OCI-M1 (cell line): Measurements from ENCODE around the gene PRSS27.
"Not testable (repeated sequence)": the region's sequence is repeated elsewhere in the genome, so short reads cannot be mapped to it uniquely, and the experiment has no call there.

Experiments used
- DNase-seq: peaks from one replicate; lab custom pipeline; 2025; lab: John Stamatoyannopoulos, UW

Gene PRSS27

DNA sequence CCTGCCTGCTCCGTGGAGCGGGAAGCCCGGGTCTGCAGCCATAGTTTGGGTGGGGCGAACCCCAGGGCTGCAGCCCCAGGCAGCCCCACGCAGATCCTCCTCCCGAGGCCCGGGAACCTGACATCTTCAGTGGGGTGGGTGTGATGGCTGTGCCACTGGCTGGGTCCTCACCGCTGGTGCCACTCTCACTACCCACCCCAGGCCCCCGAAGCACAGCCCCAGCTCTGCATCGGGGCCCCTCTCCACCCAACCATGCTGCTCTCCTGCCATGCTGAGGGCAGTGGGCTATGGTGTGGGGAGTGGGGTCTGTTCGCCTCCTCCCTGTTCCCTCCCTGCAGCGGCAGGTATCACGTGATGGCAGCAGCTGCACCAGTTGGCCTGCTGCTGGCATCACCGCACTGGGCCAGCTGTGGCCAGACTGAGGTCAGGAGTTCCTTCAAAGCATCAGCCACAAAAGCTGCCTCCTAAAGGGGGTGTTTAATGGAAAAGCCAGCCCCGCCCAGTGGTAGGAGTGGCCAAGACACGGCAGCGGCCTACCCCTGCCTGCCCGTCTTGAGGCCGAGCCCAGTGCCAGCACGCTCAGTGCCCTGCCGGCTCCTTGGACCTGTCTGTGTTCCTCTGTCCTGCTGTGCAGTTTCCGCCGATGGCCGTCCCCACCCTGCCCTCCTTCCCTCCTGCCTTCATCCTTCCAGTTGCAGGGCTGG is 26.9 kb downstream of the PRSS27 start:
- DNase-seq = no peak

DNA sequence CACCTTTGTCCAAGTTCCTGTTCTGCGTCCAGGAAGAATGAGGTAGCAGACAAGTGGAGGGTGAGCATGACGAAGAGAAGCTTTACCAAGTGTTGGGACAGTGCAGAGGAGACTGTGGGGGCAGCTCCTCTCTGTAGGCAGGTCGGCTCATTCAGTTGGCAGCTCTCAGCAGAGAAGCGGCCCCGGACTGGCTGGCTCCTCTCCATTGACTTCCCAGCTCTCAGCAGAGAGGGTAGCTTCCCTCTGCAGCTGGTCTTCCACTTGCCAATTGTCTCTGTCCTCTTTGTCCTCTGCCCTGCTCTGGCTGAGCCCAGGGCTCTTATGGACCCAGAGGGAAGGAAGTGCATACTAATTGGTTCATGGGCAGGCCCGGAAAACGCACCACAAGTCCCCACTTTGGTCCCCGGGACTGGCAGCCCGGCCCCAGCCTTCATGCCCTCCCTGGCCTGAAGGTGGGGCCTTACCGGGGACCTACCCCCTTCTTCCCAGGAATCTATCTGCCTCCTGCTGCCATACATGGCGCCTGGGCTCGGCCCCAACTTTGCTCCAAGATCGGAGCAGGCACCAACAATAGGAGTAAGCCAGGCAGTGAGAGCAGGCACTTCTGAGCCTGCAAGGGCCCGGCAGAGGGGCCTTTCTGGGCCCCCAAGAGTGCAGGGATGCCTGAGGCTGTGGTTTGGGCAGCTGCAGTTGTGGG is 27.6 kb downstream of the PRSS27 start:
- DNase-seq = no peak

DNA sequence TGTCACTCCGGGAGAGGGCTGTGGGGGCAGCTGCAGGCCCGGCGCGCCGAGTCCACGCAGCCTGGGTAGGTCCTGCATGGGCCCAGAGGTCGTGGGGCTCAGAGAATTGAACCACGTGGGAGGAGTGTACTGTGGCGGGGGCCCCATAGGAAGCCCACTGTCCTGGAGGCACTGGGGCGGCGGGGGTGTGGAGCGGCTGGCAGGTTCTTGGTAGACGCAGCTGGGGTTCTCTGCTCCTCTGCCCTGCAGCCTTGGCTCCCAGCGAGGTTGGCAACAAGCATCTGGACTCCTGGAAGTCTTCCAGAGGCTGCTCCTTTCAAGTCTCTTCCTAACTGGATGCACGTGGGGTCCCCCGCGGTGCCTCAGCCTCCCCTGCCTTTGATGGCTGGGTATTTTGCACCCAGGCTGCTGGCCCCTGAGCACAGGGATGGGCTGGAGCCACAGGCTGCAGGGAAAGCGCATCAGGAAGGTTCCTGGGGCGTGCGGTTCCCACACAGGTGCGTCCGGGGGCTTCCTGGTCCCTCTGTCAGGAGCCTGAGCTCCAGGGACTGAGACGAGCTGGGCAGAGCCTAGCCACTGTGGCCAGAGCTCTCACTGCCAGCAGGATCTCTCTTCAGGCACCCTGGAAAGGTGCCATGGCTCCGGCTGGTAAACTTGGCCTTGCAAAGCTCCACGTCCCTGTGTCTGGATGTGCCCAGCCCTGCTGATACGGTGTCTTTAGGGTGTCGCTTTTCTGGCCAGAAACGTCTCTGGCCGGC is 28.4 kb downstream of the PRSS27 start:
- DNase-seq = no peak

DNA sequence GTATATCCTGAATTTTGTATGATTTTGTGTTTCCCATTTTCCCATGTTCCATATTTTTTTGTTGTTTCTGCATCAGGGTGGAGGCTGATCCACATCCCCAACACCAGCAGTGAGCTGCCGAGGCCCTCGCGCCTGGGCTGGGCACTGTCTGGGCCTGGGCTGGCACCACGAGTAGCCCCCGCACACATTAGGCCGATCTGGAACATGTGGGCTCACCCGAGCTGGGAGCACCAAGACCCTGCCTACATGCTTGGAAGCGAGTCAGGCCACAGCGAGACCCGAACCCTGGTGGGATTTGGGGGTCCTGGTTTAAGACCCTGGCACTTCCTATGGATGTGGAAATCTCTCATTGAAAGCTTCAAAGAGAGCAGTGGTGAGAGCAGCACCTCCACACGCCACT is 29.2 kb downstream of the PRSS27 start:
- no peak for DNase-seq

DNA sequence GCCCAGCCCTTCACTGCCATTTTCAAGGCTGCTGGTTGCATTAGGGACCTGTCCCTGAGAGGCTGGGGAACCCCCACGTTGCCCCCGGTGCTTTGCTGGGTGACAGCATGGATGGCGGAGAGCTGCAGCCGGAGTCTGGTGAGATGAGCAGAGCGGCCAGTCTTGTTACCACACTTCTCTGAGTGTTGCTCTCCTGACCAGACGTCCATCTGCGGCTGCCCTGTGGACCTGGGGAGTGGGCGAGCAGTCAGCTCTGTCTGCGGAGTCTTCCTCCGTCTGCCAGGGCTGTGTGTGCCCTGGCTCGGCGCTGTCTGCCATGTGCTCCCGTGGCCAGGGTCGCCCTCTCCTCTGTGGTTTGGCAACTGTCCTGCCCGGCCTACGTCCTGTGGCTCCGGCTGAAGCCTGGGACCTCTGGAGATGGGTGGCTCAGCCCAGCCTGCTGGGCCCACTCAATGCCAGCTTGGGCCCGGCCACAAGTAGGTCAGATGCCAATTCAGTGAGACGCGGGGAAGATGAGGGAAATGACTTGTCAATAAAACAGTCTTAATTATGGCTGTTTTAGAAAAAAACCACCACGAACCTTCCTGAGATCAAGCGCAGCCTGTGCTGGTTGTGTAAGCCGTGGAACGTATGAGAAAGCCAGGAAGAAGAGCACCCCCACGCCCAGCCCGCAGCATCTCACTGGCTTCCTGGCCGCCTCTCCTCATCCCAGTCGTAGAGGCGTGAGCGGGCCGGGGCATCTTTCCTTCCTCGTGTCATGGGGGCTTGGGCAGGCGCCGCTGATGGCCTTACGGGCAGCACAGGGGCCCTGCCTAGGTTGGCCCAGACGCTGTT is 29.8 kb downstream of the PRSS27 start:
- no peak for DNase-seq

DNA sequence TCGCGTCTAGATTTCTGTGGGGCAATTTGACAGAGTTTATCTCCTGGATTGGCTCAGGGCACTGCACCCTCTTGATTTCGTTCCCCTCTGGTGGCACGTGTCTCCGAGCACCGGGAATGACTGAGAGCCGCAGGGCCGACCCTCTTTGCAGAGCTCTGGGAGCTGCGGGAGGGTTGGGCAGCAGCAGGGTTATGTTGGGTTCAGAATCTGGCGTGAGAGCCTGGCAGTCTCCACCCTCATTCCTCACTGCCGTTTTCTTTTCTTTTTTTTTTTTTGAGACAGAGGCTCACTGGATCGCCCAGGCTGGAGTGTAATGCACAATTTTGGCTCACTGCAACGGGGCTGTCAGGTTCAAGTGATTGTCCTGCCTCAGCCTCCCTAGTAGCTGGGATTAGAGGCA is 30.6 kb downstream of the PRSS27 start:
- not testable (repeated sequence) for DNase-seq

DNA sequence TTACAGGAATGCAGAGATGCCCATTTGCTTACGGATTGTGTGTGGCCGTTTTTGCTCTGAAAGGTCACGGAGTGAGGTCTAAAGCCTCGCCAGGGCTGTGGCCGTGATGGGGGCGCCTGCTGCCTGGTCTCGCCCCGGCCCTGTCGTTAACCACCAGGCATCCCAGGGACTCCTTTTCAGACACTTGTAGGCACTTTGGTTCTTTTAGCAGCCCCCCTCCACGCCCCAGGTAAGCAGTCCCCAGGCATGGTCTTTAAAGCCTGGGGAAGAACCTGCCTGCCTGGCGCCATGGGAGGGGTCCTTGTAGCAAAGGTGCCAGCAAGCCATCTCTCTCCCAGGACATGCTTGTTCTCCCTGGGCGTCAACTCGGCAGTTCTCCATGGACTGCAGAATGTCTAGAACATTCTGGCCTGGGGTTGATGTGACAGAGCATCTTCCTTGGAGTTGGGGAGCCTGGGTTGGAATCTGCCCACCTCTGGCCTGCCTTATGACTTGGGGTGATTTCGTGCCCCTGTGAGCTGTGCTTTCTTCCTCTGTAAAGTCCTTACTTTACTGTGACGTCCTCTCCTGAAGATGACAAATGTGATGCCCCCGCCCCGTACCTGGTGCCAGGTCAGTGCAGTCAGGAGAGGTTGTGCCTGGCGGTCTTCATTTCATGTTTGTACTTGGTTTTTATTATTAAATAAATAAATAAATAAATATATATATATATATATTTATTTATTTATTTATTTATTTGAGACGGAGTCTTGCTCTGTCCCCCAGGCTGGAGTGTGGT is 32.3 kb downstream of the PRSS27 start:
- DNase-seq = no peak

DNA sequence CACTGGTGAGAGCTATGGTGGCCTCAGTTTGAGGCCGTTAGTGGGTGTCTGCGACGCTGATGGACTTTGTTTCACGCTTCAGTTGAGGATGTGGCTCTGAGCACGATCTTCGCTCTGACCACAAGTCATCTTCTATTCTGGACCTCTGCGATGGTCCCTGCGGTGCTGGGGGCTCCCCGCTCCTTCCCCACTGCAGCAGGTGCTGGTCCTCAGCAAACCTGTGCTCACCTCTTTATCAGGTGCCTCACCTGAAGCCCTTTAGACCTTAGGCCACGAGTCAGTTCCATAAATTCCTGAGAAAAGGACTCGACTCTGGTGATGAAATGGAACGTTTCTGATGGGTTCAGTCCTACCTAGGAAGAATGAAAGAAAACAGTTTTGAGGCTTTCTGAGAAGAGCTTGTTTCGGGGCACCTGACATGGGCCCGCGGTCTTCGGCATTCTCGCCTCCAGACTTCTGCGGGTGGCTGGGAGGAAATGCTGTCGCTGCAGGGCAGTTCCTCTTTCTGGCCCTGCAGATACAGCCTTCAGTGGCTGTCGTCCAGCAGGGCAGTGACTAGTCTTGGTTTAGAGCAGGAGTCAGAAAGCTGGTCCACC is 33.0 kb downstream of the PRSS27 start:
- peak; percentile 84 for DNase-seq

DNA sequence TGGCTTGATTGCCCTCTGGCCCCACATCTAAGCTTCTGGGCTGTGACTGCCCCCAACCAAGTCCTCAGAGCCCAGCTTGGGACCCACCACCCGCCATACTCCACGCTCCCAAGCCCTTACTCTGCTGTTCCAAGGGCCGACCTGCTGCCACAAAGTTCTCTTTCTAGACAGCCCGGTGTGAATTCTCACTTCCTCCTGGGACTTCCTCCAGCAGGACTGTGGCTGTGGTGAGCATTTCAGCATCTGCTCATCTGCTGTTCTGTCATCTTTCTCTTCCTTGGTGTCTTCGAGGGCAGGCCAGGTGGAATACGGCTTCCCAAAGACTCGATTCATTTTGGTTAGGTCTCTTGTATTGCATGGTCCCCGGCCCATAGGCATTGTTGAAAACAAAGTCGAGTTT is 33.9 kb downstream of the PRSS27 start:
- not testable (repeated sequence) for DNase-seq

DNA sequence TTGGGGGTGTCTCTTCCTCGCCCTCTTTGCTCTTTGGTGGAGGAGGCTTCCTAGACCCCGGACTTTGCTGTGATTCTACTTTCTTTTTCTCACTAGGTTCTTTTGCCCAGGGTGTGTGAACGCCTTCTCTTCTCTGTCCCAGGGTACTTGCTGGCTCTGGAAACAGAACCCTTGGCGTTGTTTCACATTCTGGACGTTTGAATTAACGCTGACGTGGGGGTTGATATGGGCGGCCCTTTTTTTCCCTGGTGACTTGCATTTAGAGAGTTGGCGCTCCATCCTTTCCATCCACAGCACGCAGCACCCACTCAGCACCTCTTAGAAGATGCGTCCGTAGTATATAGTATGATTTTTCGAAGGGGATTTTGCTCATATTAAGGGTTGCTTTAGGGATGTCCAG is 37.0 kb downstream of the PRSS27 start:
- DNase-seq = not testable (repeated sequence)

DNA sequence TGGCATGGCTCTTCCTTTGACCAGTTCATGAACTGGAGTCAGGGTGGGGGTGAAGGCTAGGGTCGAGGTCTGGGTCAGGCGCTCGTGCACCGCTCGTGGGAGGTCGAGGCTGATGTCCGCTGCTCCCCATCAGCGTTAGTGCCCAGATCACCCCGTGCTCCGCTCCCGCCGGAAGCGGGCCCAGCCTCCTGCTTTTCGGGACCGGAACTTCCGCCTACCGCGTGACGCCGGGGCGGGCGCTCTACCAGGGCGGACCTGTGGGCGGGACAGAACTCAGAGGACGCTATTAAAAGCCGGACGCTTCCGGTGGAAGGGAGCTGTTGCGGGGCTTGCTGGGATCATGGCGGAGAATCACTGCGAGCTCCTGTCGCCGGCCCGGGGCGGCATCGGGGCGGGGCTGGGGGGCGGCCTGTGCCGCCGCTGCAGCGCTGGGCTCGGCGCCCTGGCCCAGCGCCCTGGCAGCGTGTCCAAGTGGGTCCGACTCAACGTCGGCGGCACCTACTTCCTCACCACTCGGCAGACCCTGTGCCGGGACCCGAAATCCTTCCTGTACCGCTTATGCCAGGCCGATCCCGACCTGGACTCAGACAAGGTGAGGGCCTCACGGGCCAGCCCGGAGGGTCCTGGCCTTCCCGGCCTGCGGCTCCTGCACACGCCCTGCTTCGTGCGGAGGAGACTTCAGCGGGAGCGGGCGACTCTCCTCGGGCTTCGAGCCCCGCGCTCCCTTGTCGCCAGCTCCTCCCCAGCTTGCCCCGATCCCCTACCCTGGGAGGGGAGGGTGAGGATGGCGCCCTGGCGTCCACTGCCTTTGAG is 37.6 kb downstream of the PRSS27 start, which contains the start of gene KCTD5:
TSS of gene KCTD5 (plus strand) at position 315 of the 813 bp plus-strand sequence. CDS start at position 341, 26 bp downstream.
- DNase-seq = peak; percentile 96

DNA sequence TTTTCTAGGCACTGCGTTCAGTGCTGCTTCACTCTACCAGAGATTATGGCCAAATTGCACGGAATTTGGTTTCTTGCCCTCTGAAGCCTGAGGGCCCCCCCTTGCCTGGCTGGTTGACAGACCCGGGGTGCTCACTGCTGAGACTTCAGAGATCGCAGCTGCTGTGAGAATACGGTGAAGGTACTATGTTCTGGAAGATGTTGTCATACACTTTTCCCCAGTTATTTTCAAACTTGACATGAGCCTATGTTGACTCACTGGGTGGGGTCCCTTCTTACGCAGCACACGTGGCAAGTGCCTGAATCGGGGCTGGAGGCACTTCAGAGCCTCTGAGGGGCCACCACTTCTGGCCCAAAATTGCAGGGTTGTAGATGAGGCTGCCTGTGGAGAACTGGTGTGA is 39.7 kb downstream of the PRSS27 start:
- not testable (repeated sequence) for DNase-seq

DNA sequence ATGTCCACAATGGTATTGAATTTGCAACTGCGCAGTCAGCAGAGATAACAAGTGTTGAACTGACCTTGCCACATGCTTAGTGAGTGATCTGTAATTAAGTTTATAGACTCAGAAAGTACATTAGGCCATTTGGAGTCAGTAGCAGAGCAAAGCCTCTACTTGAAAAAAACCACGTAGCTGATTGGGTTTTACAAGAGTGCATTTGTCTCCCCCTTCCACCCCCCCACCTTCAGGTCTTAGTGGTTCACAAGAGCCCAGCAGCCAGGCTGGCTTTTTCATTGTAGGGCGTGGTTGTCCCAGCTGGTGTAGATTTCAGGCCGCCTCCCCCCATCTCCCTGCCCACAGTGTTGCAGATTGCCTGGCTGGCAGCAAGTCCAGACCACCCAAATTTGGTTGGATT is 40.1 kb downstream of the PRSS27 start:
- not testable (repeated sequence) for DNase-seq

DNA sequence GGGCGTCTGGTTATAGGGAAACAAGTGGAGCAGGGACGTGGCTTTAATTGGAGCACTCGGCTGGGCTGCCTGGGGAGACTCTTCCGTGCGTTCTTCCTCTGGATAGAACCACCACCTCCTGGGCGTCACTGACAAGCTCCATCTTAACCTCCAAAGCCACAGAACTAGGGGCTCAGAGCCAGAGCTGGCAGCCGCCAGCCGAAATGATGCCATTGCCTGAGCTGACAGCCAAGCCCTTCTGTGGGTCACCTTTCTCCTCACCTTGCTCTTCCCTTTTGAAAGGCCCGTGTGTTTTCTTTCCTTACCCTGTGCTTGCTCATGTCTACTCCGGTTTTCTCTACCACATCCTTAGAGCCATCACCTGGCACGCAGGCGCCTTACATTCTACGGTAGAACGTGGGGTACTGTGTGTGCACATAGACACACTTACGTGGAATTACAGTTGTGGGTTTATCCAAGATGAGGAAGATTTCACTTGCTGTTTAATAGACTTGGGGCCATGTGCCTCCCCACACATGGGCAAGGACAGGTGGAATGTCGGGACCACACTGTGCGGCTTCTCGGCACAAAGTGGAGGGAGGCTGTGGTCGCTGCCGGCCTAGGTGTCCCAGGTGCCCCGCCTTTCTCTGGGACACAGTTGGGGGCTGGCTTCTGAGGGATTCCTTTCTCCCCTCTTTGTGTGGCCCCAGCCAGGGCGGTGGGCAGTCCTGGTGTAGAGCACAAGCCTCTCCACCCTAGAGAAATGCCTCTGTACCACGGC is 41.6 kb downstream of the PRSS27 start:
- not testable (repeated sequence) for DNase-seq

DNA sequence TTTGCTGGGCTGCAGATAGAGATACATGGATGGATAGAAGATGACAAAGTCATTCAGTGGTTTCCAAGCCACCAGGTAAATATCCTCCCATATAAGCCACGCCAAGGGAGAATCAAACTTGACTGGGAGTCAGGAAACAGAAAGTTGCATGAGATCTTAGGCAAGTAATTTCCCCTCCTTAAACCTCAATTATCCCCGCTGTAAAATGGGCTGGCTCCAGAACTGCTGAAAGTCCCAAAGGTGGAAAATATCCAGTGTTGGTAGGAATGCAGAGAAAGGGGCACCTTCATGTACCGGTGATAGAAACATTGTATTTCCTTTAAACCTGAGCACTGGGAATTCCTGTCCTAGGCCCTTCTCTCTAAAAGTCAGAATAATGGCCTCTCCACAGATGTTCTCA is 43.1 kb downstream of the PRSS27 start:
- DNase-seq = not testable (repeated sequence)

DNA sequence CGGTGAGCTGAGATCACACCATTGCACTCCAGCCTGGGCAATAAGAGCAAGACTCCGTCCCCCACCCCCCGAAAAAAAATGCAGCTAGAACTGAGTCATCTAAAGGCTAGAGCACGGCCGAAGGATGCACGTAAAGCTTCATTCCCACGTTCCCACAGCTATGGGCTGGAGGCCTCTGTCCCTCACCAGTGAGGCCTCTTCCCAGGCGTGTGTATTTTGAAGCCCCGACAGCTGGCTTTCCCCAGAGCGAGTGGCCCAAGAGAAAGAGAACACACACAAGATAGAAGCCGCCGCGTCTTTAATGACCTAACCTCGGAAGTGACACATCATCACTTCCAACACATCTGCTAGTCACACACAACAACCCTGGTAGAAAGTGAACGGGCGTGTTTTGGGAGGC is 44.3 kb downstream of the PRSS27 start:
- no peak for DNase-seq

DNA sequence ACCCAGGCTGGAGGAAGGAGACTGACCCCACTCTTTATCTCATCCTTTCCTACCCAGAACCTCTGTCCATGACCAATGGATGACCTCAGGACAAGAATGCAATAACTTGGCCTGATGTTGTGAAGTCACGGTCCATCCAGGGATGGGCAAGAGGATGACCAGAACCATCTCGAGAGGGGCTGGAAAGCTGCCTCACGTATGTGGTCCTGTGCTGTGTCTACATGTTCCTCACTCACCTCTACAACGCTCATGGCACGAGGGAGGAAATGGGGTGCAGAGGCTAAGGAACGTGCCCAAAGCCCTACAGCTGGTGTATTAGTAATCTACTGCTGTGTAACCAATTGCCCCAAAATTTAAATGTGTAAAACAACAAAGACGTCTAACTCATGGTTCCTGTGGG is 45.0 kb downstream of the PRSS27 start:
- no peak for DNase-seq

DNA sequence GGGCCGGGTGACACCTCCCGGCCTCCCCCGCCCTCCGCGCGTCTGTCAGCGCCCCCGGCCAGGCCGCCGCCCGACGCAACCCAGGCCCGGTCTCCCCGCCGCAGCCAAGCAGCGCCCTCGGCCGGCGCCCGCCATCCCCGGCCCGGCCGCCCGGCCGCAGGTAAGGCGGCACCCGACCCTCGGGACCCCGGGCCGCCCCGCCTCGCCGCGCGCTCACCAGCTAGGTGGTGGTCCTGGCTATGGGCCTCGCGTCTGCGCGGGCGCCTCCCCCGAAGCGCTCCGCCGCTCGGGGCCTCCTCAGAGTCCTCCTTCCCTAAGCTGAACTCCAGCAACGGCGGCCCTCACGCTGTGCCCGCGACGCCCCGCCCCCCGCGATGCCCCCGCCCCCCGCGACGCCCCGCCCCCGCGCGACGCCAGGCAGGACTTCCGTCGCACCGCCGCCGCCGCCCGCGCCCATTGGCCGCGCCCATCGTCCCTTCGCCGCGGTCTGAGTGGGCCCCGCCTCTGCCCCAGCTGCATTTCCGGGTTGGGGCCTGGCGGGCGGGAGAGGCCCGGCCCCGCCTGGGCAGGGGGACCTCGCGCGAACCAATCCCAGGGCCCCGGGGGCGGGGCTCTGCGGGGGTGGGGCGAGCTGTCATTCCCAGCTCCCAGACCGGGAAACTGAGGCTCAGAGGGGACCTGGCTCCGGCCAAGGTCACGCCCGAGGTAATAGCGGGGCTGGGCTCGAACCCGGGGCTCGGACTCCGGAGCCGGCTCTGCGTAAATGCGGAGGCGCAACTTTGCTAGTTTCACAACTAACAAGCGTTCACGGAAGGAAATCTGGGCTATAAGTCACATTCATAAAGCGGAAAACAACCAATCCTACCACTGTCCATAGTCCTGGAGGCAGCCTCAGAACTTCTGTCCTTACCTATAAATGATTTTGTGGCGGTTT is 46.7 kb downstream of the PRSS27 start:
- DNase-seq = peak; percentile 97
